Ovary (tissue), 9 donors: ENCODE results near the gene PCED1B. TPM values are rescaled to one million over a fixed set of nuclear protein-coding genes. Genes with fewer than 3 reads are reported as not detected.

ENCODE experiments used
- DNase-seq, 5 donors: peaks; one replicate each; pipeline ENCODE4 v3.0.0-alpha.2; 2019 to 2020
- H3K27ac ChIP-seq, 2 donors: fragments of 200-600 bp; one replicate each; pipeline versions ENCODE4 v1.5.1 to v1.8.0; 2019 to 2022
- H3K27me3 ChIP-seq: fragments of 200-600 bp; one replicate; pipeline ENCODE4 v1.8.0; 2022
- H3K36me3 ChIP-seq: fragments of 200-600 bp; sonication (generic); one replicate; pipeline ENCODE4 v1.5.1; 2019
- H3K4me1 ChIP-seq: one replicate; pipeline ENCODE4 v1.8.1; 2013; ENCODE audit warnings: mild to moderate bottlenecking, moderate library complexity; ENCODE audit not compliant: insufficient read depth
- H3K4me3 ChIP-seq: fragments of 200-600 bp; sonication (generic); one replicate; pipeline ENCODE4 v1.5.1; 2017
- H3K9me3 ChIP-seq, 2 donors: fragments of 200-600 bp in 1 of 2; sonication (generic) in 1 of 2; one replicate each; pipeline versions ENCODE4 v1.5.1 to v1.8.1; 2013 to 2019; ENCODE audit warnings: mild to moderate bottlenecking in 1 of 2, moderate library complexity in 1 of 2
- EP300 ChIP-seq: sonication (generic); formaldehyde crosslinking; IDR thresholded peaks from one replicate; pipeline ENCODE4 v1.6.1; 2017; ENCODE audit warnings: antibody characterized with exemption
- POLR2A ChIP-seq: fragments of 450-650 bp; IDR thresholded peaks from one replicate; pipeline ENCODE4 v1.6.1; 2017; ENCODE audit warnings: antibody characterized with exemption, mild to moderate bottlenecking, moderate library complexity
- WGBS, 3 donors: extraction: QIAGEN DNeasy Blood & Tissue Kit in 1 of 3; methylation state at CpG; one replicate each; pipeline versions ENCODE4 v1.1.5 to v1.1.7; 2013 to 2017; 5-methylcytosine and 5-hydroxymethylcytosine counted together
- intact Hi-C, 4 donors: fragments of 100-400 bp; cut with DNase I; formaldehyde crosslinking; loops; one replicate each; pipeline versions ENCODE4 v1.11.0 to v1.15.1; 2022 to 2023
- polyA plus RNA-seq, 2 donors: library from polyadenylated mRNA; stranded (reverse); fragments of 200-250 nt in 1 of 2; fragments of 350-450 nt in 1 of 2; fragmentation: Illumina TruSeq in 1 of 2; extraction: RNeasy Lipid Tissue Mini Kit (QIAGEN cat#74804) in 1 of 2; gene quantifications; one replicate each; pipeline ENCODE4 v1.2.3, GENCODE V29; 2013 to 2014
- total RNA-seq, 7 donors: library from RNA; depleted of rRNA in 2 of 7; stranded (reverse); fragments of >200 nt in 2 of 7; fragmentation: NEBNext Ultra II Directional in 3 of 7; extraction: Animal tissue kit (Norgen Biotek cat#: 25700) in 3 of 7; gene quantifications; one replicate each; pipeline versions ENCODE4 v1.1.0 to v1.2.4, GENCODE V29; 2016 to 2023
- TF ChIP-seq, protein P1 (sequence below), 3 donors: fragments of 450-650 bp in 2 of 3; fragments of 200-600 bp in 1 of 3; IDR thresholded peaks; one replicate each; pipeline versions ENCODE4 v1.5.1 to v1.8.0; 2016 to 2022; ENCODE audit warnings: antibody characterized with exemption in 3 of 3, mild to moderate bottlenecking in 1 of 3
- donor health status: DM: no; HTN: no; CAD: no; lungs with moderate emphysema.
- donor health status: DM: no; HTN: no; CAD: no.
- donor health status: Bipolar disorder and iron deficiency.
- donor health status: DM: yes; HTN: yes; CAD: no.
- donor health status: DM: no; HTN: no; CAD: no.
- donor health status: DM: yes; HTN: yes; CAD: no.

PCED1B gene
- total and polyA plus RNA-seq, 9 donors = 9.9 to 27.2 (median 13.0) TPM

- no peak for TF ChIP-seq POLR2A
- TF ChIP-seq EP300 = no peak
- TF ChIP-seq, protein P1, sequence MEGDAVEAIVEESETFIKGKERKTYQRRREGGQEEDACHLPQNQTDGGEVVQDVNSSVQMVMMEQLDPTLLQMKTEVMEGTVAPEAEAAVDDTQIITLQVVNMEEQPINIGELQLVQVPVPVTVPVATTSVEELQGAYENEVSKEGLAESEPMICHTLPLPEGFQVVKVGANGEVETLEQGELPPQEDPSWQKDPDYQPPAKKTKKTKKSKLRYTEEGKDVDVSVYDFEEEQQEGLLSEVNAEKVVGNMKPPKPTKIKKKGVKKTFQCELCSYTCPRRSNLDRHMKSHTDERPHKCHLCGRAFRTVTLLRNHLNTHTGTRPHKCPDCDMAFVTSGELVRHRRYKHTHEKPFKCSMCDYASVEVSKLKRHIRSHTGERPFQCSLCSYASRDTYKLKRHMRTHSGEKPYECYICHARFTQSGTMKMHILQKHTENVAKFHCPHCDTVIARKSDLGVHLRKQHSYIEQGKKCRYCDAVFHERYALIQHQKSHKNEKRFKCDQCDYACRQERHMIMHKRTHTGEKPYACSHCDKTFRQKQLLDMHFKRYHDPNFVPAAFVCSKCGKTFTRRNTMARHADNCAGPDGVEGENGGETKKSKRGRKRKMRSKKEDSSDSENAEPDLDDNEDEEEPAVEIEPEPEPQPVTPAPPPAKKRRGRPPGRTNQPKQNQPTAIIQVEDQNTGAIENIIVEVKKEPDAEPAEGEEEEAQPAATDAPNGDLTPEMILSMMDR (IDR thresholded peaks at IDR 0.05) = no peak
- Histone ChIP-seq H3K36me3 (no peaks in the 10 kb centered on the region), H3K27ac (peak overlapping the region; percentile 69 to 89), H3K9me3 (no peaks in the 10 kb centered on the region), H3K4me1 (peaks cover 11% of the 10 kb centered on the region), H3K4me3 (no peak overlapping the region), H3K27me3 (no peaks in the 10 kb centered on the region)
- intact Hi-C loops = loop anchor here in 2 of 4 donors (10.0 kb wide), 1 partner anchor 139 kb away; no protein-coding TSS in a partner anchor
- WGBS, 3 donors = 3 to 14% (median 11%) methylated on average over 4 of the region's 4 CpGs
- DNase-seq = peak; percentile 56 to 73 (median 64)
Measured at GRCh38 chr12:47223848-47224213, 144.4 kb downstream of the PCED1B start.

- no peak overlapping the region for H3K4me3 ChIP-seq
- no peaks in the 10 kb centered on the region for H3K36me3 ChIP-seq
- peaks cover 11% of the 10 kb centered on the region for H3K4me1 ChIP-seq
- intact Hi-C loops = loop anchor here in 2 of 4 donors (10.0 kb wide), 1 partner anchor 140 kb away; no protein-coding TSS in a partner anchor
- DNase-seq = no peak
- 20 to 53% (median 36%) methylated on average over 17 of the region's 17 CpGs for WGBS, 3 donors
- H3K27me3 ChIP-seq = no peaks in the 10 kb centered on the region
- TF ChIP-seq POLR2A = no peak
- TF ChIP-seq, protein P1 (IDR thresholded peaks at IDR 0.05) = no peak
- TF ChIP-seq EP300 = no peak
- H3K27ac ChIP-seq = peak overlapping the region; percentile 69 to 89
- H3K9me3 ChIP-seq = no peaks in the 10 kb centered on the region
Measured at GRCh38 chr12:47224563-47225133, 145.2 kb downstream of the PCED1B start.

GRCh38 chr12:47225356-47225755 is 145.9 kb downstream of the PCED1B start:
- Histone ChIP-seq H3K36me3 (no peaks in the 10 kb centered on the region), H3K4me1 (peaks cover 11% of the 10 kb centered on the region), H3K4me3 (no peak overlapping the region), H3K27me3 (no peaks in the 10 kb centered on the region), H3K27ac (peak overlapping the region in 1 of 2 donors; percentile 89), H3K9me3 (no peaks in the 10 kb centered on the region)
- DNase-seq = no peak
- intact Hi-C loops = loop anchor here in 2 of 4 donors (10.0 kb wide), 1 partner anchor 141 kb away; no protein-coding TSS in a partner anchor
- 56 to 74% (median 66%) methylated on average over 2 of the region's 2 CpGs for WGBS, 3 donors
- TF ChIP-seq, protein P1 (IDR thresholded peaks at IDR 0.05) = no peak
- TF ChIP-seq POLR2A (no peak), EP300 (no peak)

DNA sequence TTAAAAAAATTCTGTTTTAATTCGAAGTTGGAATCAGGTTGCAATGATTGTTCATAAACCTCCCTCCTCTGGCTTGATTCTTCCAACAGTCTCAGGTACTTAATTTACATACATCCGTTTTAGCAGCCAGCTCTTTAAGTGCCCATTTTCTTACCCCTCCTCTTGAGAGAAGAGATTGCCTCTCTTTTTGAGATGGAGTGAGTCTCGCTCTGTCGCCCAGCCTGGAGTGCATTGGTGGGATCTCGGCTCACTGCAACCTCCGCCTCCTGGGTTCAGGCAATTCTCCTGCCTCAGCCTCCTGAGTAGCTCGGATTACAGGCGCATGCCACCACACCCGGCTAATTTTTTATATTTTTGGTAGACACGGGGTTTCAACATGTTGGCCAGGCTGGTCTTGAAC is 146.8 kb downstream of the PCED1B start:
- Histone ChIP-seq H3K9me3 (no peaks in the 10 kb centered on the region), H3K27ac (no peak overlapping the region), H3K4me3 (no peak overlapping the region), H3K4me1 (peaks cover 11% of the 10 kb centered on the region), H3K36me3 (no peaks in the 10 kb centered on the region), H3K27me3 (no peaks in the 10 kb centered on the region)
- TF ChIP-seq, protein P1 (IDR thresholded peaks at IDR 0.05) = no peak
- no peak for TF ChIP-seq EP300
- TF ChIP-seq POLR2A = no peak
- intact Hi-C loops = loop anchor here in 2 of 4 donors (10.0 kb wide), 1 partner anchor 141 kb away; no protein-coding TSS in a partner anchor
- no peak for DNase-seq
- WGBS, 3 donors = 85 to 91% (median 89%) methylated on average over 10 of the region's 10 CpGs
